ENCODE data around the gene OPA3.

The OPA3 gene

GRCh38 chr19:45564131-45564780, 20.3 kb downstream of the OPA3 start:
- DNase-seq (ENCODE audit: low read depth): no peak

- DNase-seq (ENCODE audit: low read depth): no peak
Observed at GRCh38 chr19:45560686-45561085, 23.9 kb downstream of the OPA3 start.

- no peak for DNase-seq (ENCODE audit: low read depth)
Observed at GRCh38 chr19:45560038-45560437, 24.6 kb downstream of the OPA3 start.

- peak; percentile 40 for DNase-seq (ENCODE audit: low read depth)
Observed at GRCh38 chr19:45558399-45558878, 26.2 kb downstream of the OPA3 start.

GRCh38 chr19:45556835-45557234, 27.8 kb downstream of the OPA3 start:
- no peak for DNase-seq (ENCODE audit: low read depth)

- no peak for DNase-seq (ENCODE audit: low read depth)
Observed at GRCh38 chr19:45554481-45554880, 30.1 kb downstream of the OPA3 start.

- DNase-seq (ENCODE audit: low read depth): no peak
Observed at GRCh38 chr19:45553464-45553863, 31.1 kb downstream of the OPA3 start.

- DNase-seq (ENCODE audit: low read depth): no peak
Observed at GRCh38 chr19:45547965-45548609, 36.5 kb downstream of the OPA3 start.

GRCh38 chr19:45547211-45547770, 37.3 kb downstream of the OPA3 start:
- DNase-seq (ENCODE audit: low read depth): no peak

- no peak for DNase-seq (ENCODE audit: low read depth)
Observed at GRCh38 chr19:45542234-45542668, 42.4 kb downstream of the OPA3 start.

GRCh38 chr19:45539459-45539858, 45.1 kb downstream of the OPA3 start:
- DNase-seq (ENCODE audit: low read depth): no peak

- no peak for DNase-seq (ENCODE audit: low read depth)
Observed at GRCh38 chr19:45531349-45531748, 53.3 kb downstream of the OPA3 start.

- no peak for DNase-seq (ENCODE audit: low read depth)
Observed at GRCh38 chr19:45529420-45529785, 55.2 kb downstream of the OPA3 start.

GRCh38 chr19:45528744-45529419, 55.7 kb downstream of the OPA3 start:
- no peak for DNase-seq (ENCODE audit: low read depth)

GRCh38 chr19:45528149-45528743, 56.4 kb downstream of the OPA3 start:
- no peak for DNase-seq (ENCODE audit: low read depth)

- DNase-seq (ENCODE audit: low read depth): no peak
Observed at GRCh38 chr19:45527731-45528130, 56.9 kb downstream of the OPA3 start.

- no peak for DNase-seq (ENCODE audit: low read depth)
Observed at GRCh38 chr19:45526971-45527370, 57.6 kb downstream of the OPA3 start.

- no peak for DNase-seq (ENCODE audit: low read depth)
Observed at GRCh38 chr19:45526143-45526542, 58.5 kb downstream of the OPA3 start.

- DNase-seq (ENCODE audit: low read depth): no peak
Observed at GRCh38 chr19:45524575-45525129, 60.0 kb downstream of the OPA3 start.

- peak; percentile 42 for DNase-seq (ENCODE audit: low read depth)
Observed at GRCh38 chr19:45523642-45524256, 60.9 kb downstream of the OPA3 start.

- no peak for DNase-seq (ENCODE audit: low read depth)
Observed at GRCh38 chr19:45522010-45522941, 62.3 kb downstream of the OPA3 start.
